ENCODE data around the gene DARS1.

DNA sequence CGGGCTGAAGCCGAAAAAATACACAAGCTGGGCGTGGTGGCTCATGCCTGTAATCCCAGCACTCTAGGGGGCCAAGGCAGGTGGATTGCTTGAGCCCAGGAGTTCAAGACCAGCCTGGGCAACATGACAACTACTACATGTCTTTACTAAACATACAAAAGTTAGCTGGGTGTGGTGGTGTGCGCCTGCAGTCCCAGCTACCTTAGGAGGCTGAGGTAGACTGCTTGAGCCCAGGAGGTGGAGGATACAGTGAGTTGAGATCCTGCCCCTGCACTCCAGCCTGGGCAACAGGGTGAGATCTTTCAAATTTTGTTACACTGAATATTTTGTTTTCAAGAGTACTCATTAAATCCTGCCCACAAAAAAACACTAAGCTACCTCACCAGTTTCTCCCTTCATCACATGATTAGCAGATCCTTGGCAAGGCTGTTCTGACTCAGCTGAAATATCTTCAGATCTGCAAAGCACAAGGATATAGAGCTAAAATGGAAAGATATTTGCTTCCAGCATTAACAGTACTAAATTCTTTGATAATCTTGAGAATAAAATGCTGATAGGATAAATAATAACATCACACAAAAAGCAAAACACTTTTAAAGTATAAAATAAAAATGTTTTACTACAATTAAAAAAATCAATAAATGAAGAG, 81.0 kb downstream of the DARS1 start:
- TF ChIP-seq POLR2AphosphoS5 (IDR thresholded peaks at IDR 0.05; ENCODE audit: low read depth, low read length) (no peak), TAF1 (IDR thresholded peaks at IDR 0.05; ENCODE audit: borderline replicate concordance, insufficient read depth, low read length) (no peak), FOXP2 (optimal IDR thresholded peaks at IDR 0.05; ENCODE audit: borderline replicate concordance, extremely low read depth, extremely low read length, insufficient read depth) (no peak), SIN3A (IDR thresholded peaks at IDR 0.05; ENCODE audit: borderline replicate concordance, insufficient read depth, low read length) (no peak)
- TF ChIP-seq, protein P1, sequence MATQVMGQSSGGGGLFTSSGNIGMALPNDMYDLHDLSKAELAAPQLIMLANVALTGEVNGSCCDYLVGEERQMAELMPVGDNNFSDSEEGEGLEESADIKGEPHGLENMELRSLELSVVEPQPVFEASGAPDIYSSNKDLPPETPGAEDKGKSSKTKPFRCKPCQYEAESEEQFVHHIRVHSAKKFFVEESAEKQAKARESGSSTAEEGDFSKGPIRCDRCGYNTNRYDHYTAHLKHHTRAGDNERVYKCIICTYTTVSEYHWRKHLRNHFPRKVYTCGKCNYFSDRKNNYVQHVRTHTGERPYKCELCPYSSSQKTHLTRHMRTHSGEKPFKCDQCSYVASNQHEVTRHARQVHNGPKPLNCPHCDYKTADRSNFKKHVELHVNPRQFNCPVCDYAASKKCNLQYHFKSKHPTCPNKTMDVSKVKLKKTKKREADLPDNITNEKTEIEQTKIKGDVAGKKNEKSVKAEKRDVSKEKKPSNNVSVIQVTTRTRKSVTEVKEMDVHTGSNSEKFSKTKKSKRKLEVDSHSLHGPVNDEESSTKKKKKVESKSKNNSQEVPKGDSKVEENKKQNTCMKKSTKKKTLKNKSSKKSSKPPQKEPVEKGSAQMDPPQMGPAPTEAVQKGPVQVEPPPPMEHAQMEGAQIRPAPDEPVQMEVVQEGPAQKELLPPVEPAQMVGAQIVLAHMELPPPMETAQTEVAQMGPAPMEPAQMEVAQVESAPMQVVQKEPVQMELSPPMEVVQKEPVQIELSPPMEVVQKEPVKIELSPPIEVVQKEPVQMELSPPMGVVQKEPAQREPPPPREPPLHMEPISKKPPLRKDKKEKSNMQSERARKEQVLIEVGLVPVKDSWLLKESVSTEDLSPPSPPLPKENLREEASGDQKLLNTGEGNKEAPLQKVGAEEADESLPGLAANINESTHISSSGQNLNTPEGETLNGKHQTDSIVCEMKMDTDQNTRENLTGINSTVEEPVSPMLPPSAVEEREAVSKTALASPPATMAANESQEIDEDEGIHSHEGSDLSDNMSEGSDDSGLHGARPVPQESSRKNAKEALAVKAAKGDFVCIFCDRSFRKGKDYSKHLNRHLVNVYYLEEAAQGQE (IDR thresholded peaks at IDR 0.05; ENCODE audit: insufficient read depth in 1 of 2, low read depth in 2 of 2, low read length in 2 of 2): no peak
